ENCODE data around the gene WDR11. TPM values are rescaled to one million over a fixed set of nuclear protein-coding genes. Genes with fewer than 3 reads are reported as not detected.

Gene WDR11
- total RNA-seq, 1 donor from 2014 or later = 48.2 TPM

GRCh38 chr10:120828763-120829319, 22.3 kb upstream of the WDR11 start:
- H3K36me3 Mint-ChIP-seq (ENCODE audit: low read depth) = no peaks in the 10 kb centered on the region
- no peak overlapping the region for H3K27ac Mint-ChIP-seq
- peaks cover 4% of the 10 kb centered on the region for H3K27me3 Mint-ChIP-seq
- intact Hi-C loops (cut with micrococcal nuclease) = no loop called here
- no peaks in the 10 kb centered on the region for H3K4me1 Mint-ChIP-seq
- no peak for DNase-seq
- no peaks in the 10 kb centered on the region for H3K9me3 Mint-ChIP-seq
- H3K4me3 Mint-ChIP-seq = no peak overlapping the region

- peaks cover 10% of the 10 kb centered on the region for H3K27me3 Mint-ChIP-seq
- no peak overlapping the region for H3K4me3 Mint-ChIP-seq
- H3K4me1 Mint-ChIP-seq = no peaks in the 10 kb centered on the region
- intact Hi-C loops (cut with micrococcal nuclease) = no loop called here
- H3K9me3 Mint-ChIP-seq = no peaks in the 10 kb centered on the region
- H3K36me3 Mint-ChIP-seq (ENCODE audit: low read depth) = no peaks in the 10 kb centered on the region
- no peak for DNase-seq
- H3K27ac Mint-ChIP-seq = no peak overlapping the region
Measured at GRCh38 chr10:120832106-120832505, 19.1 kb upstream of the WDR11 start.

- intact Hi-C loops (cut with micrococcal nuclease) = no loop called here
- H3K9me3 Mint-ChIP-seq = no peaks in the 10 kb centered on the region
- H3K4me1 Mint-ChIP-seq = no peaks in the 10 kb centered on the region
- H3K27me3 Mint-ChIP-seq = peaks cover 10% of the 10 kb centered on the region
- H3K4me3 Mint-ChIP-seq = no peak overlapping the region
- H3K36me3 Mint-ChIP-seq (ENCODE audit: low read depth) = no peaks in the 10 kb centered on the region
- H3K27ac Mint-ChIP-seq = no peak overlapping the region
- no peak for DNase-seq
Measured at GRCh38 chr10:120833222-120833928, 17.8 kb upstream of the WDR11 start.

DNA sequence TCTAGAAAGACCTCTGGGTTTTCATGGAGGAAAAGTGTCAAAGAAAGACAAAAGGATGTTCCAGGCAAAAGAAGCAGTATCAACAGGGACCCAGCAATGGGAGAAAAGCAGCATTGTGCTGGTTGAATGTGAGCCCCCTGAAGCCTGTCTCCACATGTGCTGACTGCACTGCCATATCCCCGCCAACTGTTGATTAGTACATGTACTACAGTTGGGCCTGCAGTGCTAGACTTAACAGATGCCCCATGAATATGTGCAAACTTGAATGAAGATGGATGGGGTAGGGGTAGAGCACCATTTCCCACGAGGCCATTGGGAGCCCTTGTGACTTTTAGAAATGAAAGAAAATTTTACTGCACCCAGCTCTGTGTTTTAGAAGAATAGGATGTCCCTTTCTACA, 15.6 kb upstream of the WDR11 start:
- Mint-ChIP-seq H3K27ac (no peak overlapping the region), H3K9me3 (no peaks in the 10 kb centered on the region), H3K4me1 (no peaks in the 10 kb centered on the region), H3K4me3 (no peak overlapping the region), H3K27me3 (peaks cover 15% of the 10 kb centered on the region), H3K36me3 (ENCODE audit: low read depth) (no peaks in the 10 kb centered on the region)
- intact Hi-C loops (cut with micrococcal nuclease) = no loop called here
- DNase-seq = no peak

- Mint-ChIP-seq H3K4me3 (no peak overlapping the region), H3K36me3 (ENCODE audit: low read depth) (no peaks in the 10 kb centered on the region), H3K27me3 (peaks cover 20% of the 10 kb centered on the region), H3K4me1 (no peaks in the 10 kb centered on the region), H3K9me3 (no peaks in the 10 kb centered on the region), H3K27ac (no peak overlapping the region)
- intact Hi-C loops (cut with micrococcal nuclease) = no loop called here
- no peak for DNase-seq
Measured at GRCh38 chr10:120838941-120839340, 12.2 kb upstream of the WDR11 start.

GRCh38 chr10:120841522-120842189, 9.5 kb upstream of the WDR11 start:
- Mint-ChIP-seq H3K4me1 (no peaks in the 10 kb centered on the region), H3K36me3 (ENCODE audit: low read depth) (no peaks in the 10 kb centered on the region), H3K4me3 (no peak overlapping the region), H3K9me3 (no peaks in the 10 kb centered on the region), H3K27ac (no peak overlapping the region), H3K27me3 (peaks cover 14% of the 10 kb centered on the region)
- intact Hi-C loops (cut with micrococcal nuclease) = no loop called here
- DNase-seq = no peak

DNA sequence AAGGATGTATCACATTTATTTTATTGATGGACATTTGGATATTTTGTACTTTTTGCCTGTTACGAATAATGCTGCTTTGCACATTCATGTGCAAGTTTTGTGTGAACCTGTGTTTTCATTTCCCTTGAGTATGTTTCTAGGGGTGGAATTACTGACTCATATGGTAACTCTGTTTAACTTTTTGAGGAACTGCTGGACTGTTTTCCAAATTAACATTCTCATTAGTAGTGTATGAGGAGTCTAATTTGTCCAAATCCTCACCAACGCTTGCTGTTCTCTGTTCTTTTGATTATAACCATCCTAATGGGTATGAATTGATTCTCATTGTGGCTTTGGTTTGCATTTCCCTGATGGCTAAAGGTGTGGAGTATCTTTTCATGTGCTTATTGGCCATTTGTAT, 3.2 kb downstream of the WDR11 start:
- no peaks in the 10 kb centered on the region for H3K27me3 Mint-ChIP-seq
- H3K4me1 Mint-ChIP-seq = peaks cover 29% of the 10 kb centered on the region
- H3K27ac Mint-ChIP-seq = no peak overlapping the region
- peaks cover 27% of the 10 kb centered on the region for H3K36me3 Mint-ChIP-seq (ENCODE audit: low read depth)
- no peak overlapping the region for H3K4me3 Mint-ChIP-seq
- DNase-seq = no peak
- intact Hi-C loops (cut with micrococcal nuclease) = loop anchor here (5.0 to 10.0 kb wide), 2 partner anchors 1073 to 1260 kb away; partner anchors contain the start of genes ATE1 and TIAL1
- peaks cover 4% of the 10 kb centered on the region for H3K9me3 Mint-ChIP-seq

GRCh38 chr10:120861178-120861855, 10.2 kb downstream of the WDR11 start:
- H3K4me3 Mint-ChIP-seq = no peak overlapping the region
- H3K27me3 Mint-ChIP-seq = no peaks in the 10 kb centered on the region
- peaks cover 24% of the 10 kb centered on the region for H3K36me3 Mint-ChIP-seq (ENCODE audit: low read depth)
- DNase-seq = no peak
- no peaks in the 10 kb centered on the region for H3K4me1 Mint-ChIP-seq
- H3K9me3 Mint-ChIP-seq = no peaks in the 10 kb centered on the region
- intact Hi-C loops (cut with micrococcal nuclease) = no loop called here
- H3K27ac Mint-ChIP-seq = no peak overlapping the region

GRCh38 chr10:120873741-120874140, 22.6 kb downstream of the WDR11 start:
- peaks cover 36% of the 10 kb centered on the region for H3K36me3 Mint-ChIP-seq (ENCODE audit: low read depth)
- H3K4me3 Mint-ChIP-seq = no peak overlapping the region
- no peaks in the 10 kb centered on the region for H3K27me3 Mint-ChIP-seq
- intact Hi-C loops (cut with micrococcal nuclease) = no loop called here
- H3K27ac Mint-ChIP-seq = no peak overlapping the region
- no peak for DNase-seq
- H3K4me1 Mint-ChIP-seq = peaks cover 2% of the 10 kb centered on the region
- no peaks in the 10 kb centered on the region for H3K9me3 Mint-ChIP-seq

DNA sequence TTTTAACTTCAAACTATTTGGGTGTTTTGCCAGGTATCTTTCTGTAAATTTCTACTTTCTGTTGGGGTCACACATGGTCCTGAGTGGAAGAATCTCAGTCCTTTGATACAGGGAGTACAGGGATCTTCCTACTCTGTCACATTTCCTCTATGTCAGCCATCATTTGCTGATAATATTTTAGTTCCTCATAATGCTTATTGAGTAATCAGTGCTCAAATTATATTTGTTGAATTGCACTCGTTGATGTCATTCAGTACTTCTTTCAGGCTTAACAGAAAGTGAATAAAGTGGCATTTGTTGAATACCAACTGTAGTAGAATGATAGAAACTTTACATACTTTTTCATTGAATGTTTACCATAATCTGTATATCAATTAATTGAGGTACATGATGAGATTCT, 31.9 kb downstream of the WDR11 start:
- peaks cover 28% of the 10 kb centered on the region for H3K36me3 Mint-ChIP-seq (ENCODE audit: low read depth)
- DNase-seq = no peak
- intact Hi-C loops (cut with micrococcal nuclease) = no loop called here
- no peaks in the 10 kb centered on the region for H3K9me3 Mint-ChIP-seq
- no peak overlapping the region for H3K27ac Mint-ChIP-seq
- no peak overlapping the region for H3K4me3 Mint-ChIP-seq
- H3K27me3 Mint-ChIP-seq = no peaks in the 10 kb centered on the region
- no peaks in the 10 kb centered on the region for H3K4me1 Mint-ChIP-seq

- H3K27me3 Mint-ChIP-seq = no peaks in the 10 kb centered on the region
Measured at GRCh38 chr10:120887482-120887881, 36.3 kb downstream of the WDR11 start.

DNA sequence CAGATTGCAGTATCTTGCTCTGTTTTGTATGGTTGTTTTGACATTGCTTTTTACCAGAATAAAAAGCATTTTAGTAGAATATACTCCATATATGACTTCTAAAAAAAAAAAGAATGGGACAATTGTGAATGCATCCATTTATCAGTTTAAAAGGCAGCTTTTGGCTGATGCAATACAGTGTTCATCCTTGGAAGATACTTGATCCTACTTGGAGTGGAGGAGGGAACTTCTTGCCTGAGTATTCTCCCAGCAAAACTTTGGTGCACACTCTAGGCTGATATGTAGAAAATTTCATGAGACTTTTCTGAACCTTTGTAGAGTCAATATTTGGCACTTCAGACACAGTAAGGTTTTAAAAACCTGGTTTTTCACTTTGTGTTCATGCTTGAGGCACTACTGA, 40.2 kb downstream of the WDR11 start:
- Mint-ChIP-seq H3K4me1 (no peaks in the 10 kb centered on the region), H3K36me3 (ENCODE audit: low read depth) (peaks cover 40% of the 10 kb centered on the region), H3K9me3 (no peaks in the 10 kb centered on the region), H3K27me3 (no peaks in the 10 kb centered on the region), H3K27ac (no peak overlapping the region), H3K4me3 (no peak overlapping the region)
- intact Hi-C loops (cut with micrococcal nuclease) = no loop called here
- no peak for DNase-seq

More at GRCh38 chr10:120887482-120887881, 36.3 kb downstream of the WDR11 start:
- H3K4me3 Mint-ChIP-seq = no peak overlapping the region
- H3K4me1 Mint-ChIP-seq = no peaks in the 10 kb centered on the region
- H3K9me3 Mint-ChIP-seq = no peaks in the 10 kb centered on the region
- intact Hi-C loops (cut with micrococcal nuclease) = no loop called here
- H3K36me3 Mint-ChIP-seq (ENCODE audit: low read depth) = peaks cover 35% of the 10 kb centered on the region
- no peak for DNase-seq
- no peak overlapping the region for H3K27ac Mint-ChIP-seq

DNA sequence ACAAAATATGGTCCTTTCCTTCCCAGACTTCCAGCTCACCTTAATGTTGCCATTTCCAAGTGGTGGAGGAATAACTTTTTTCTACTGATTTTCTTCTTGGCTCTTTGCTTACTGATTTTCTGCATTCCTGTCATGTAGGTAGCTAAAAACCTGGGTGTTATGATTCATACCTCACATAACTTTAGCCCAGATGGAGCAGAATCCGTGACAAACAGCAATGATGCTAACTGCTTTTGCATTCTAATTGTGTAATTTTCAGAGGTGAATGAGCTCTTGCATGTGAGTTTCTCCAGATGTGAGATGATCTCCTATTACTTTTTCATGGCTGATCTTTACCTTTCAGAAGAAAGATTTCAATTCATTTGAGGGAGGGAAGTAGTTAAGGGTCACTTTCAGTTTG, 43.4 kb downstream of the WDR11 start:
- Mint-ChIP-seq H3K4me3 (no peak overlapping the region), H3K9me3 (no peaks in the 10 kb centered on the region), H3K27me3 (no peaks in the 10 kb centered on the region), H3K36me3 (ENCODE audit: low read depth) (peaks cover 34% of the 10 kb centered on the region), H3K27ac (no peak overlapping the region), H3K4me1 (peaks cover 5% of the 10 kb centered on the region)
- DNase-seq = no peak
- intact Hi-C loops (cut with micrococcal nuclease) = no loop called here

DNA sequence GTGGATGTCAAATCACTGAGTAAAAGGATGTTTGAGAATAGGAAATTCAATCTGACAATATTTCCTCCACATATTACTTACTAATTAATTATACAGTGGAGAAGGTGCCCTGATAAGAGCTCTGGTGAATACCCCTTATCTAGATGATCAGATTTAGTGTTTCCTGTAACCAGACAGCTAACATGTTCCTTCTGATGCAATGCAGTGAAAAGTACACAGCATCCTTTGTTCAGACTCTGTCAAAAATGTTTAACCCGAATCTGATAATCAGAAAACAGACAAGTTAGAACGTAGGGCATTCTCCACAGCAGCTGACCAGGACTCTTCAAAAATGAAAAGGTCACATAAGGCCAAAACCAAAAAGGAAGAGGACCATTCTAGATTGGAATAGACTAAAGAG, 46.2 kb downstream of the WDR11 start:
- H3K36me3 Mint-ChIP-seq (ENCODE audit: low read depth) = peaks cover 31% of the 10 kb centered on the region
- peaks cover 5% of the 10 kb centered on the region for H3K4me1 Mint-ChIP-seq
- intact Hi-C loops (cut with micrococcal nuclease) = no loop called here
- H3K27me3 Mint-ChIP-seq = no peaks in the 10 kb centered on the region
- no peaks in the 10 kb centered on the region for H3K9me3 Mint-ChIP-seq
- H3K4me3 Mint-ChIP-seq = no peak overlapping the region
- H3K27ac Mint-ChIP-seq = no peak overlapping the region
- no peak for DNase-seq

Measured in activated CD4-positive, alpha-beta T cell treated with anti-CD3 and anti-CD28 coated beads, Interleukin-2, amount 10 ng/mL, durations not matched to agents 24 days and 14 days (primary cell).